HG03558 (cell line): ENCODE results near the gene CPNE1.
"Not testable (repeated sequence)": the region's sequence is repeated elsewhere in the genome, so short reads cannot be mapped to it uniquely, and the experiment has no call there.

ENCODE experiments used
- ATAC-seq: cut with Tn5 transposase; IDR thresholded peaks from one replicate; pipeline ENCODE4 v1.9.1; 2021; ENCODE audit warnings: moderate number of reproducible peaks; ENCODE audit not compliant: unreplicated experiment; ENCODE audit errors: extremely low read depth

The CPNE1 gene

GRCh38 chr20:35664466-35665206 is at the start of gene CPNE1, which contains the start of gene RBM12:
Gene CPNE1, minus strand, starts transcription at chr20:35664900. Its CDS starts 31,977 bp downstream, at chr20:35632923.
Gene RBM12, minus strand, starts transcription at chr20:35664900. Its CDS starts 9,578 bp downstream, at chr20:35655322.
- ATAC-seq: no peak

DNA sequence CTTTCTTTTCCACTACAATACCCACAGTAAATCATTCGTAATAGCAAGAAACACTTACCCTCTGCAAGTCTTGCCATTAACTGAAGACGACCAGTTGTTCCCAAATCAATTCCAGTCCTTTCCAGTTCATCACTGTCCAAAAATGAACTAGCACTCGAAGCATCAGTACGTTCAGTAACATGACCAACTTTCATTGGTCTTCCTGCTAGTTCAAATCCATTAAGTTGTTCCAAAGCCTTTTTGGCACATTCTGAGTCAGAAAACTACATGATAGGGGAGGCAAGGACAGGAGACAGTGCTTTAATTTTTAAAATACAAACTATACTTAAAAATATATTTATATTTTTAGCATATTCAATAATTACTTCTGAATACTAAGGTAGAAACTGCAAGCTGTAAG is 49.4 kb upstream of the CPNE1 start:
- ATAC-seq: no peak

- ATAC-seq: not testable (repeated sequence)
Observed at GRCh38 chr20:35713120-35713519, 48.4 kb upstream of the CPNE1 start.

DNA sequence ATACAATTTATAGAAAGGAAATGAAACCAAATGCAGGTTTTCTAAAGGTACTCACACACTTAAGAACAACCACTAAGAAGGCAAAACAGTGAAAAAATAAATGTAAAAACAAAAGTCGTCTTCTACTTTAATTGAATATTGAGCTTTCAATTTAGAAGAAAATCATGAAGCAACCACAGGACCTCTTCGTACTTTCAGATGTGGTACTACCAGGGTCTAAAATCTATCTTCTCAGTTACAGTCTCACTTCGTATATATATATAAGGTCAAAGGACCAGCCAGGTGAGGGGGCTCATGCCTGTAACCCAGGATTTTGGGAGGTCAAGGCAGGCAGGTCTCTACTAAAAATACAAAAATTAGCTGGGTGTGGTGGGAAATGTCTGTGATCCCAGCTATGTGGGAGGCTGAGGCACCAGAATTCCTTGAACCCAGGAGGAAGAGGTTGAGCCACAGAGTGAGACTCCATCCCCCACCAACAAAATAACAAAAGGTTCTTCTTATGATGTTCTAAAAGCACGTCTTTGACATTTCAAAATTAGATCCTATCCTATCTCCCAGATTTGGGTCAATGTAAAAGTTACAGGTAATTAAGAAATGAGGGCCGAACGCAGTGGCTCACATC is 47.0 kb upstream of the CPNE1 start:
- no peak for ATAC-seq

DNA sequence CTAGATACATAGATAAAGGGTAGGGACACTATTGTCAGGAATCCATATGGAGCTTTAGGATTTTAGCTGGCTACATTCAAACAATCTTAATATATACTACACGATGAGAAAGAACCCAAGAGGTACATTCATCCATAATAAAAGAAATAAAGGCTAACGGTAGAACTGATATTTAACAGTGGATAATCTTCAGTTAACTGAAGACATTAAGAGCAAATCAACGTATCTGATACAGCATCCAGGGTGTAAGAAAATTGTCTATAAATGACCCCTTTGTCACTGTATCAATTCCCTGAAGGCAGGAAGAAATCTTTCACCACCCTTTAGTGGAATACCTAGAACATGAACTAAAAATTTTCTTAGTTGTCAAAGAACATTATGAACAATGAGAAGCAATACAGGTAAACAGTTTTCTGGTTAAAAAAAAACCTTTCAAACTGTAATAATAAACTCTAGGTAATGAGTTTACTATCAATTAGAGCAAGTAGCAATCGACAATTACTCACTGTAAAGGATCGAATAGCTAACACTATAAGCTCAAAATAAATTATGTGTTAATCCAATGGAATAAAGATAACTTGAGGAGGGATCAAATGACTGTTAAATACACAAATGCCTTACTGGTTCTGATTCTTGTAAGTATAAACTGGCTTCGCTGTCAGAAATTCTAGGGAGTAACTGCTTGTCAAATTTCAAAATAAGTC is 46.3 kb upstream of the CPNE1 start:
- no peak for ATAC-seq

- ATAC-seq: no peak
Observed at GRCh38 chr20:35710039-35710438, 45.3 kb upstream of the CPNE1 start.

DNA sequence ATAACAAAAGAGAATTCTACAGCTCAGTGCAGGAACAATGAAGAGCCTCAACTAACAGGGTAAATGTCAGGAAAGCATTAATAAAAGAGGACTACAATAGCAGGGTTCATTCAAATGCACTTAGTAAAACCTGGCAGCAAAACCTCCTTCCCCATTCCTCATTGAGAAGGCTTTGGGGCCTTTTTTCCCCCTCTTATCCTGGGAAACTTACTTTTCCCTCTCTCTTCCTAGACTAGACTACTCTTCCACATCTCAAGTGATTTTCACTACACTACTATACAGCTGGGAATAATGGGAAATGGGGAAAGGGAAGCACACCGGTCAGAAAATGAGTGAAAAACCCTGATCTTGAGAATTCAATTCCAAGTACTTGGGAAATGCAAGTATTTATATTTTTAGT is 44.6 kb upstream of the CPNE1 start:
- no peak for ATAC-seq

DNA sequence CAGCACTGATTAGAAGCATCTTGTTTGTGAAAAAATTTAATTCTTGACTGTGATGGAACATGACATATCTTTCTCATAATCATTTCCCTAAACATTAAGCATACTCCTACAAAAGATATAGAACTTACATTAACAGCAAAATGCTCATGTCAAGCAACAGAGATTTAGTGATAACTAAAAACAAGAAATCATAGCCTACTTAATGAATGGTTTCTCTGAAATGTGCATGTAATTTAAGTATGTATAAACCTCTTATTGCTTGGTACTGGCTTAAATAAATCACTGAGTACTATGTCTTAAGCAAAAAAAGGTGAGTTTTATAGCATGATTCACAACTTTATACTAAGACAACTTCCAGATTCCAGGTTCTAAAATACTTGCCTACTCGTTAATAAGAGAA is 43.8 kb upstream of the CPNE1 start:
- ATAC-seq: no peak

- ATAC-seq: not testable (repeated sequence)
Observed at GRCh38 chr20:35706591-35707529, 42.2 kb upstream of the CPNE1 start.

GRCh38 chr20:35705894-35706293 is 41.2 kb upstream of the CPNE1 start:
- not testable (repeated sequence) for ATAC-seq

DNA sequence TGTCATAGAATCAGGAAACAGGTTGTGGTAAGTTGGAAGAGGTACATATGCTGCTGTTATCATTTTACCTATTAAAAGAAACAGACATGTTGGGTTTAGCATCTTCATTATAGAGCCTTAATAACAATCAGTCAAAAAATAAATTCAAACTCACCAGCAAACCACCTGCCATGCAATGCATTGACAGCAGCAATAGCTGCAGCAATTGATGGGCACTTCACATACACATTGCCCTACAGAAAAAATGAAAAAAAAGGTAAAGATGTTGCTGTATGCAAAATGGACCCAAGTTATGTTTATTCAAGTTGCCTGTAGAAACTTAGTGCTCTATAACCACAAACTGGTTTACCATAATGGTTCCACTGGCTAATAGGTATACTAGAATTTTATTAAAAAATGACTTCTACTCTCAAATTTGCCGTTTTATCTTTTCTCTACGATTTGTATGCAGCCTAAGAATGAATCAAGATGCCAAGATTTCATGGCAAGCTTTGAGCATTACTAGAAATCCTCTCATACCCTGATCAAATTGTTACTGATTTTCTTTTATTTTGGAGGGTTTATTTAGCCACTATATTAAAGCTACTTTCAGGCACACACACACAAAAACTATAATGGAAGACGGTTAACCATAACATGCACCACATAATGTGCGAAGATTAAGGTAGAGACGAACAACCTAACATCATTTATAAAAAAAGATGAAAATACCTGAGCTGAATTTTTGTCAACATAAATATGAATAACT is 40.0 kb upstream of the CPNE1 start:
- ATAC-seq: no peak

DNA sequence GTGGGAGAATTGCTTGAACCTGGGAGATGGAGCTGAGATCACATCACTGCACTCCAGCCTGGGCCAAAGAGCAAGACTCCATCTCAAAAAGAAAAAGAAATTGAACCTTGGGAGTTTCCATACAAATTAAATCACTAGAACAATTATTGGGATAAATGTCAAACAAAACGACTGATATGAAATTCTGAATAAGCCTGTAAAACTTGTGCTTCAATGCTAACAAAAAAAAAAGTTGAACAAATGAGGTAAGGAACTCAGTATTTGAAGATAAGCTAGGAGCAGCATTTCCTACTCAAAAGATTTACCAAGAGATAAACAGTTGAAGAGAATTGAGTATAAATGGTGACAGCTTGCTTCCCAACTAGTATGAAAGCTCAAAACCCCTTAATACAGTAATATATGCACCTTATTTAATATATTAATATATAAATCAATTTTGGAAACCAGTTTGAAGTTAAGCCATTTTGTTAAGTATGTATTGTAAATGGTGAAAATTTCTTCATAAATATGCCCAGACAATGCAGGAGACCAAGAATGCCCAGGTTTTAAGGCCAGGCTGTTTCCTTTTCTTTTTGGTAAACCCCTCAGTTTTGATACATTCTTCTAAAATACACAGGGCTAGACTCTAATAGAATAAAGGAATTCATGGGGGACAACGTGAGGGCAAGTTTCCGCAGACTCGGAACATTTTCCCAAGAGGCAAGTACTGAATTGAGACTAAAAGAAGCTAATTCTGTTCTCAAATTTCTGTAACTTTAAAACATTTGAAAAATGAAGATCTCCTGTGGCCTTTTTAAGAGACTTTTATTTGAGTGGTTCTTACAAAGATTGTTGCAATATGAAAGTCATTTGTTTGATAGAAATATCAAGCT is 38.4 kb upstream of the CPNE1 start:
- ATAC-seq: no peak

DNA sequence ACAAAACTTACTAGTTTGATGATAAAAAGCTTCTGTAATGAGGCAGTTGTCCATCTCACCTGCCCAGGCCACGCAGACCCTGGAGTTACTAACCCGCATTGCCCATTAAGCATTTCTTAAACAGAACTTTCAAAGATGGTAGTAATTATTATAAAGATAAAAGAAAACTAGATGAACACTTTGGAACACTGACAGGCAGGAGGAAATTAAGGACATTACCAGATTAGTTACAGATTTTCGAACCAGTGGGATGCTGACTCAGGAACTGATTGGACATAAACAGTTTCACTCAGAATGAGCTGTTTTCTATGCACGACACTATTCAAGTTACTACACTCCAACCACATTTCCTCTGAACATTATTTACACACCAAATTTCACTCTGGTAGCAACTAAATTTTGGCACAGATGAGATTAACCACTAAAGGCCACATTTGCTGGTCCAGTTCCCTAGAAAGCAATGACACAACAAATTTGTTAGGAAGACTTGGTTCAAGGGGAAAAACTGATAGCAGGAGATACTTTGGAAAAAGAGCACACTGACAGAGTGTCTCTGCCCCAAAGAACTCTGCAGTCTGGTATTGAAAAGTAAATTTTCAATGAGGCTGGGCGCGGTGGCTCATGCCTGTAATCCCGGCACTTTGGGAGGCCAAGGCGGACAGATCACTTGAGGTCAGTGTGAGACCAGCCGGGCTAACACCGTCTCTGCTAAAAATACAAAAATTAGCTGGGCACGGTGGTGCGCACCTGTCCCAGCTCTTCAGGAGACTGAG is 37.5 kb upstream of the CPNE1 start:
- no peak for ATAC-seq

GRCh38 chr20:35700625-35701148 is 36.0 kb upstream of the CPNE1 start:
- no peak for ATAC-seq

DNA sequence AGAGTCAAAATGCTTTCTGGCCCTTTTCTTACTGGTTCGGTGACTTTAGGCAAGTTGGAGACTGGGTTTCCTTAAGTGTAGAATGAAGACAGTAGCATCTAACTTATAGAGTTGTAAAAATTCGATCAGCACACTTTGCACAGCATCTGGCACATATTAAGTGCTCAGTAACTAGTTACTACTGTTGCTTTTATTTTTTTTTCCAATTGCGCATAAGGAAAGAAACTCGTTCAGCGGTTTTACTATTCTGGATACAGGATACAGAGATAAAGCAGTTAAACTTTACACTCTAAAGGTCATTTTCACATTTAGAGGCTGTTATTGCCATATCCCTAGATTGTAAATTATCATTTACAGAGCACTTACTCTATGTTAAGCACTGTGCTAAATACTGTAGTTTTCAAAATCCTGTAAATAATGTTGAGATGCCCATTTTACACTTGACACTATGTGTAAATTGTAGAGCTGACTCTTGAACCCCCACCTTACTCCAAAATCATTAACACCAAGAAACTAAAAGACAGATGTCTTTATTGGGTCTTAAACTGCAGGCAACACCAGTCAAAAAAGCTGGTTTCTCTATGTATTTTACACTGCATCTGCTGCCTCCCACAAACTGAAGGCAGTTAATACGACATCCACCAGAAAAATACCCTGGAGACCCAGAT is 35.4 kb upstream of the CPNE1 start:
- ATAC-seq: no peak

DNA sequence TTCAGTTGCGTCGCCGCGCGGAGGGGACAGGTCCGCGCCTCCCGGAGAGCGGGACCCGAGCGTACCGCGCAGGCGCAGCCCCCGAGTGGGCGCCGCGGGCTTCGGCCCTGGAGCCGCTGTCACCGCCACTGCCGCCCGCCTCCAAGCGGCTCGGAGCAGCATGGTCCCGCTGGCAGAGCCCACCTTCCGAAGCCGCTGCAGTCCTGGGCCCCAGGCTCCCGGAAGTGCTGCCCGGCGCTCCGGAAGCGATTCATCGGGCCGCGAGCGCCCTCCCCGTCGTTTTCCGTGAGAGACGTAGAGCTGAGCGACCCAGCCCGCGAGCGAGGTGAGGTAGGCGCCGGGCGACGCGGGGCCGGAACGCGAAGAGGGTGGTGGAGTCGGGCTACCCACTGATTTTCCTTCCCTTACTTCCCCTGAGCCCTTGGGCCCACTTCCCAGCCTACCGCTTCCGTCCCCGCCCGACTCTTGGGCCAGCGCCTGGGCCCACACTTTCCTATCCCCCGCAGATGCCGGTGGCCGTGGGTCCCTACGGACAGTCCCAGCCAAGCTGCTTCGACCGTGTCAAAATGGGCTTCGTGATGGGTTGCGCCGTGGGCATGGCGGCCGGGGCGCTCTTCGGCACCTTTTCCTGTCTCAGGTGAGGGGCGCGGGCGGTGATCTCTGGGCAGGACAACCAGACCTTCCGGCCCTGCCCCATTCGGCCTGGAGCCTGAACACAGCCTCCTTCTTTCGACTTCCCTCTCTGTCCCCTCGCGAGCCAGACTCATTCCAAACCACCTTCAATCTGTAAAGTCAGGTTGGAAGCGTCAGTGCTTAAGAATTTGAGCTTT is 34.6 kb upstream of the CPNE1 start, which contains the start of the genes NFS1 and ROMO1:
TSS of gene NFS1 (minus strand) at position 226 of the 830 bp plus-strand sequence. CDS start at position 162, 64 bp downstream.
TSS of gene ROMO1 (plus strand) at position 279 of the 830 bp plus-strand sequence. CDS start at position 507, 228 bp downstream.
- ATAC-seq: peak; percentile 56
